CD4-positive, alpha-beta T cell treated with Interleukin-17A for 4 hours (primary cell): Measurements from ENCODE around the gene CAST.
"Not testable (repeated sequence)": the region's sequence is repeated elsewhere in the genome, so short reads cannot be mapped to it uniquely, and the experiment has no call there.

Experiments used
- DNase-seq: peaks from one replicate; pipeline ENCODE4 v3.0.0-alpha.2; 2020; ENCODE audit warnings: mixed read lengths

Gene CAST

DNA sequence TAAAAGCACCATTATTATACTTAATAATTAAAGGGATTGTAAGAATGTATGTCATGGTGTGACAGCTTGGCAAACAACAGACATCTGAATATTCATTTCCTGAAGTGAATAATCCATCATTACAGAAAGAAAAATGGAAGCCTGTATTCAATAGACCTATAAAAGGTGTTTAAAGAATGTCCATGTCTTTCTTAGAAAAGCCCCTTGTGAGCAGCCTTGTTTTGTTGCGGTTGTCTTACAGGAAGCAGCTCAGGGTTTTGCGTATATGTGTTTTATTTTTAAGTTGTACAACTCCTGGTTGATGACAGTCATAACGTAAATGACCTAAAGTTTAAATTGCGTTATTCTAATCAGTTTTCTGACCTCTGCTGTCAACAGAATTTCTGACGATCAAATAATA lies 53.8 kb downstream of the CAST start:
- no peak for DNase-seq

DNA sequence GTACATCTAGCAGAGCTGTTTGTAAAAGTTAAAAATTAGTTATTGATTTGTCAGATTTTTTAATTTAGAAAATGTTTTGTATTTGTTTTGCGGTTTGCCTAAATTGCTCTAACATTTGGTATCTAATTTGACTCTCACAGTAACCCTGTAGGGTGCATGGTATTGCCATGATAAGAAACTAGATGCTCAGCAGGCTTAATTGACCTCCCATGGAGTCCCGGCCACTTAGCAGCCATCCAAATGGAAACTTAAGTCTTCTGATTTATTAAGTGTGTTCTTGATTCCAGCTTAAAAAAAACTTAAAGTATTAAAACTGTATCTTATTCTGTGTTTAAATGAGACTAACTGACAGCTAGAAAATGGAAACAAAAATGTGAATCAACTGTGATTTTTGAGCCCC lies 54.5 kb downstream of the CAST start:
- DNase-seq: no peak

DNA sequence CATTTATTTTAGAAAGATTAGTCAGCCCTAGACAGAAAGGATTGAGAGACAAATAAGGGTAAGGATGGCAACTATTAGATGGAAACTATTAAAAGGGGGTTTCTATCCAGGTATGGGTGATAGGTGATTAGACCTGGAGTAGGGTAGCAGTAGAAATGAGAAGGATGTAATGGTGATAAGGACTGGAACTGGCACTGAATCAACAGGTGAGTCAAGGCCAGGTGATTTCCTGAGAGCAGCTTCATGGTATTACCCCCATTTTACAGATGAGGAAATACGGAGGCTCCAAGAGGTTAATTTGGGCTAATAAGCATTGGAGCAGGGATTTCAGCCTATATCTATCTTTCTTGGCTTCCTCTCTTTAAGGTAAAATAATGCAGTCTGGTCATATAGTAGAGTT lies 55.7 kb downstream of the CAST start:
- DNase-seq: no peak

DNA sequence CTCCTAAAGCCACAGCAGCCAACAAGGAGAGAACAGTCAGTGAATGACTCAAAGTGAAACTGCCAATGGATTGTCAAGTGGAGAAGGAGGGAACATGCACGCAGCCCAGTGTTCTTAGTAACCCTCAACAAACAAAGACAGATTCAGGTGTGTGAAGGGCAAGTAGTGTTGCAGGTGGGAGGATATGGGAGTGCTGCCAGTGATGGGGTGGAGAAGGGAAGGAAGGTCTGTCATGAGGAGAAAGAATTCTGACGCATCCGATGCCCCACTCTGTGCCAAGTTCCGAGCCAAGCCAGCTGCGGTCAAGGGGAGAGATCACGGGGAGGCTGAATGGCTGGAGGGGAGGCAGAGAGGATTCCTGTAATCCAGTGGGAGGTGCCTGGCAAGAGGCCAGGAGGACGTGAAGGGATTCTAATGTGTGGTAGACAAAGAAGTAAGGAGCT lies 56.5 kb downstream of the CAST start:
- DNase-seq: no peak

DNA sequence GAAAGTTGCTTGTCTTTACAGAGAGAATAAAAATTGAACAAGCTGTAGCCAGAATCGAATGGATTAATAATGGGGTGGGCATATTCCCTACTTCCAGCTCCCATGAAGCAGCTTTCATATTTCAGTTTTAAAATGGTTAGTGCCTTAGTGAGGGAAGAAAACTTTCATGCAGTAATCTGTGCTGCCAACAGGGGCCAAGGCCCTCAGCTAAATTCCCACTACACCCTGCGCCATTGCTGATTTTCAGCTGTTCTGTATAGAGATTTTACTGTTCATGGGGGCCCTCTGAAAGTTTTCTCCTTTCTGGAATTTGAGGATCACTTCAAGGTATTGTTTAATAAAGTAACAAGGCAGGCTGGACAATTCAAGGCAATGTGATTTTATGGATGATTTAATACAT lies 58.2 kb downstream of the CAST start:
- DNase-seq: no peak

DNA sequence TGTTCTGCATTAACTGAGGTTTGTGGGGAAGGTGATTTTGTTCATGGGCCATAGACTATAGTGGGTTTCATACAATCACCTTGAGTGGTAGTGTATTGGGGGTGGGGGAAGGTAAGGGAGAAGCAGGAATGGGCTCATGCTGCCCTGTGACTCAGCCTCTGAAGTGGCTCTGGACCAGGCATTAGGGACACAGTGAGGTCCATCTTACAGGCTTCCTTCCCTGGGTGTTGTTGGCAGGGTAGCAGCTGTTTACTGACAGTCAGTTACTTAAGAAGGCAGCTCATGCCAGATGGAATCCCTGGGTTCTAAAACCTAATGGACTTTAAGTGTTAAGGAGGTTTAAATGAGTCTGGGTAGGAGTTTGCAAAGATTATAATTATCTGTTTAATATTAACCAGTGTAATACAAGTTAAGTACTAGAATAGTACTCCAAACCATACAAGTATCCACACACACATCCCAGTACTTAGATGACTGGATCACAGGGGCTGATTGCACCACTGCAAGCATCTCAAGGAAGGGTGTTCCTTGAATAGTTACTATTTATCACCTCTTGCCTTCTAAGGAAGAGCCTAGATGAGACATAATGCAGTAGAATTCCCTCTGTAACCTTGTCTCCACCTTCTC lies 59.3 kb downstream of the CAST start:
- no peak for DNase-seq

DNA sequence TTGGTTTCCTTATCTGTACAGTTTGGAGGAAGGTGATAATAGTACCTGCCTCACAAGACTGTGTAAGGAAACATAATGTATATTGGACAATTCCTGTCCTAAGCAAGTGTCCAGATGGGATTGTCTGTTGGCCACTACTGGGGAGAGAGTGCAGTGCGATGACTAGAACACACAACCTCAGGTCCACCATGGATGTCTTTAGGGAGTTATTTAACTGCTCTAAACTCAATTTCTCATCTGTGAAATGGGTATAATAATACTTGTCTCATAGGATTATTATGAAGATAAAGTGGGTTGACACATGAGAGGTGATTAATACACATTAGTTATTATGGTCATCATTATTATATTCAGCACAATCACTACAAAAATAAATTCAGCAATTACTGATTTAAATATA lies 63.1 kb downstream of the CAST start:
- no peak for DNase-seq

DNA sequence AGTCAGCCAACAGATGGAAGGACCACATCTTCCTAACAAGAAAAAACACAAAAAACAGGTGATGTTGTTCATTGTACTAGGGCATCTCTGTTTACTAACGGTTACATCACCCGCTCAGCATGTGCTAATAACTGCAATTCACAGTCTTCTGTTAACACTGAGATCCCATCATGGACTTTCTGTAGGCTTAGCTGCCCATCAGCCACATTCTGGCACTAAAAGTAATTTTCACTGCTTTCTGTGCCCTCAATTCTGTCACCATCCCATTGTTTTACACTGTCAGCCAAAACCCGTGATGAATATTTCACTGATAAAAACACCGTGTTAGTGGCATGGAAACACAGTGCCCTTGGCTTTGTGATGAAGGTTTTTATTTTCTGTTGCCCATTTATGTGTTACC lies 64.6 kb downstream of the CAST start:
- no peak for DNase-seq

DNA sequence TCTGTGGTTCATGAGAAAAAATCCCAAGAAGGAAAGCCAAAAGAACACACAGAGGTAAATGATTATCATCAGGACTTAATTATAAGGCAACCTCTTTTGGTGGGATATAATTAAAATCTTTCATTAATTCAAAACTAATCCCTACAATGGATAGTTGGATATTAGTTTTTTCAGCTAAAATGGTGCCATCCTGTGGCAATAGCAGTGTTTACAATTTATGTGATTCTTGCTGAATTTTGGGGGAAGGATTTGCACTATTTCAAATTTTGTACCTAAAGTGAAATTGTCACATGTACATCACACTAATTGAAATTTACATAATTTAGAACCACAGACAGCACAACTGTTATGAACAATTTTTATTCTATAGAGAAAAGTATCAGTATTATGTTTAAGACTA lies 67.0 kb downstream of the CAST start:
- no peak for DNase-seq

DNA sequence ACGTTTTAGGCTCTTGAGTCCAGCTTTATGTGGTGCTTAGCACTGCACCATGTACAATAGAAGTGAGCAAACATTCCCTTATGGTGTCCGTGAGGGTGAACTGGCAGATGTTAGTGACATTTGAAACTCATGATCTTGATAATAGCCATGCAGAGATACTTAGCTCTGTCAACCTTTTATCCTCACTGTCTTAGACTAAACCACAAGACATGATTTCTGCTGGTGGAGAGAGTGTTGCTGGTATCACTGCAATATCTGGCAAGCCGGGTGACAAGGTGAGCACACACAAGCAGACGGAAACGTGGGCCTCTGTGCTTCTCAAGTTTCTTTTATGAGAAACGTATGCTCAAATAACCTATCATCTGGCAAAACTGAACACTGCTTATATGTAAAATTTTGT lies 68.4 kb downstream of the CAST start:
- no peak for DNase-seq

DNA sequence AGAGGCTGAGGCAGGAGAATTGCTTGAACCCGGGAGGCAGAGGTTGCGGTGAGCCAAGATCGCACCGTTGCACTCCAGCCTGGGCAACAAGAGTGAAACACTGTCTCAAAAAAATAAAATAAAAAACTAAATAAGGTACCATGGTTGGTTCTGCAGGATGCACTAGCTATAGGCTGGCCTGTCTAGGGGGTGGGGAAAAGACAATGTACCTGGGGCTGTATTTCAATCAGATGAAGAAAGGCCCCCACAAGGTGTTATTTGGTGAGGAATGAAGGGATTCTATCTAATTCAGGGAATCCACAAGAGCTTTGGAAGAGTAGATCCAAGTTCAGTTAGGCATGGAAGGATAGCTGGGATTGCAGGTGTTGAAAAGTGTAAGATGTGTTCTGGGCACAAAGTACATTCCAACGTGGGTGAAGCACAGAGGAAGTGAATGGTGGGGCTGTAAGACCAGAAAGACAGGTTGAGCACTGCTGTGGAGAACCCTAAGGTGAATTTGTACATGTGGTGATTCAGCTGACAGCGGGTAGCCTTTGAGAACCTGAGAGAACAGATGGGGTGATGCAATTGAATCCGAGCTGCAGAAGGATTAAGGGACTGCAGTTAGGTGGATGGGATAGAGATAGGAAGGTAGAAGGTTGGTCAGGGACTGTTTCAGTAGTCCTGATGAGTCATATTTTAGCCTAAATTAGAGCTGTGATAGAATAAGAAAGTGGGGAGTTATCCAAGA lies 71.8 kb downstream of the CAST start:
- DNase-seq: no peak

DNA sequence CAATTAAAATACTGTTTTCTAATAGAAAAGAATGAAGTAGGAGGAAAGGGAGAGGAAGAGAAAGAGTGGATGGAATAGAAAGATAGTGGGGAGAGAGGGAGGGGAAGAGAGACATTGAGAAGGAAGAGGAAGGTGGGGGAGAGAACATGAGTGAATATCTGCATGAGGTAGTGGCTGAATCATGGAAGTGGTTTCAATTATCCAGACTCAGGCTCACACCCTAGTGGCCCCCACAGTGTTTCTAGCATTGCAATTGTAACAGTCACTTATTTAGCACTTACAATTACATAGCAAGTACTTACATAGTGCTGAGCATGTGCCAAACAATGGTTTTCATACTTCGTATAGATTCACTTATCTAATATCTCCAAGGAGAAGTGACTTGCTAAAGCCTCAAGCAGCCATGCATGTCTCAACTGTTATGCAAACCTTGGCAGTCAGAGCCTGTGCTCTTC lies 72.7 kb downstream of the CAST start:
- DNase-seq: no peak

DNA sequence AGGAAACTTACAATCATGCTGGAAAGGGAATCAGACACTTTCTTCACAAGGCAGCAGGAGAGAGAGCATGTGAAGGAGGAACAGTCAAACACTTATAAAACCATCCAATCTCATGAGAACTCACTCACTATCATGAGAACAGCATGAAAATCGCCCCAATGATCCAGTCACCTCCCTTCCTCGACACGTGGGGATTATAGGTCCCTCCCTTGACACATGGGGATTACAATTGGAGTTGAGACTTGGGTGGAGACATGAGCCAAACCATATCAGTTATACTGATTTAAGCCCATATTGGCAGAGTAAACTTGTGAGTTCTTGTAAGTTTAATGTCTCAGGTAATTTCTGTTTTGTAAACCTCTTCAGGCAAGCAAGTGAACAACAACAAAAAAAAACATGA lies 74.8 kb downstream of the CAST start:
- DNase-seq: no peak

DNA sequence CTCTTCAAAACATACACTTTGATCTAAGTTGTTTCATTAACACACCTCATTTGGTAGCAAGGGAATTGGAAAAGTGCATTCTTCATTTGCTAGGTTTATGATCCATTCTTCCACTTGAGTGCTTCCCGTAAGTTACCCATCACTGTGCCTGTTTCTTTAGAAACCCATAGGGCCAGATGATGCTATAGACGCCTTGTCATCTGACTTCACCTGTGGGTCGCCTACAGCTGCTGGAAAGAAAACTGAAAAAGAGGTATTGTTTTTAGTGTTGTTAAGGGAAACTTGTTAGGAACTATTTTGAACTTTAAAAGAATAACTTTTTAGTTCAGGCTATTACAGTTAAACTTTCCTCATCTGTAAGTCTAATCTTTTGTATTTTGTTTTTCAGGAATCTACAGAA lies 78.9 kb downstream of the CAST start:
- no peak for DNase-seq

DNA sequence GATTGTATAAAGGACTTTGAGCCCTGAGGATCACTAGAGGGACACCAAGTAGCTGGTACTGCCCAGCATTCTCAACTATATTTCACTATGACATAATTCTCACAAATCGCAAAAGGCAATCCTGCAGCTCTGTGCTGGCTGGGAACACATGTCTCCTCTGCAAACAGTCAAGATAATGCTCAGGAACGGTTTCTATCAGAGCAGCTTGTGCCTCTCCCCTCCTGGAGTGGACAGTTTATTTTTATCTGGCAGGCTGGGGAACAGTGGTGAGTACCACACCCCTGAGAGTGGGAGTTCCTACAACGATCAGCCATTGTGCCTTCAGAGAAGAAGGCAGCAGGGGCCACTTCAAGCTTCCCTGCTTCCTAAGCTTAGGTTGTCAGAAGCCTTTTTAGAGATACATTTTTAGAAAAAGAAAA lies 79.7 kb downstream of the CAST start:
- DNase-seq: no peak

DNA sequence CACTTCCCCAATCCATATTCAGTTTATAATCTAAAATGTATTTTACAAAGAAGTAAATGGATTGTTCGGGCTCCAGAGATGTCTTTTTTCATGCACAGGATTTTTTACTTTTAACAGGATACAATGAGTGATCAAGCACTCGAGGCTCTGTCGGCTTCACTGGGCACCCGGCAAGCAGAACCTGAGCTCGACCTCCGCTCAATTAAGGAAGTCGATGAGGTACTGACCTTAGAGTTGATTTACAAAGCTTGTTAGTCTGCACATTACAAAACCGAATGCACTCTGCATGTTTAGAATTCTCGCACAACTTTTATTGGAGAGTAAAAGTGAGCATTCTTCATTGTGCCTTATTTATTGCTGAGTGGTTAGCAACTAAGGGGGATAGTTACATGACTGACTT lies 80.4 kb downstream of the CAST start:
- DNase-seq: no peak

DNA sequence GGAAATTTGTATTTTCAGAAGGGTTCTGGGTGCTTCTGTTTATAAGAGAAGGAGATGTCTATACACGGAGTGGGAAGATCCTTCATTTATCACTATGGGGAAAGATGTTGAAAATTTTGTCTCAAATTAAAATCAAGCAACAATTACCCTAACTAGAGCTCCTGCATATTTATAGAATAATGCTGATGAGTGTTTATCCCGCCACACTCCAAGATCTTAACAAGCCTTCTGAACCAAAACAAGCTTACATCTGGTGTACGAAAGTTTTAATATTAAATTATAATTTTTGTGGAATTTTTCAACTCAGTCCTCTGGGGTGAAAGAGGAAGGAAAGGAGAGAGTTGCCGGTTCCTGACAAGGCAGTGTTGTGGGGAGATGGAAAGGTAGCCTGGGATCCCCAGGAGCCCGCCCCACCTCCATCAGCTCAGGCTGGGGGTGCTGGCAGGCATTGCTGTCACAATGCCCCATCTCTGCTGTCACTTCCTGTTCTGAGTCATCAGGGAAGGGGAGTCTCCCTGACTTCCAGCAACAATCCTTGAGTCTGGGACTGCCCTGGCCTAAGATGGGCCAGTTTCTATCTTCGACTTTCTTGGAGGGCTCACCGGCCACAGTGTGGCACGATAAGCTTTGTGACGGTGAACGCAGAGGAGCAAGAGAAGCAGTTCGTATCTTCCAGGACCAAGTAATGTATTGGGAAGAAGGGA lies 81.0 kb downstream of the CAST start:
- no peak for DNase-seq

DNA sequence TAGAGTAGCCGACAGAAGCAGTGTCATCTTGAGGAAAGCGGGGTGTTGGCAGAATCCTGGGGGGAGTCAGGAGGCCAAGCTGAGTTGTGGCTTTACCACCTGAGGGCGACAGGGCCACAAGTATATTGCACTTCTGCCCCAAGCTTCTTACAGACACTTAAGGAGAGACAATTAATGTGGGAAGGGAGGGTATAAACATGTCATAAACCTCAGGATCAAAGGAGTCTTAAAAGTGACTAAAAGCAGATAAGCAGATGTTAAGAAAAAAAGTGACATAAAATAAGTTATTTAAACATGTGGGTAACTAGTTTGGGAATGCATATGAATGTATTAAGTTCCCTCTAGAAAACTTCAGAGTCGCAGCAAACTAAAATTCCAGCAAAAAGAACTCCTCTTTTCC lies 81.6 kb downstream of the CAST start:
- DNase-seq: no peak

DNA sequence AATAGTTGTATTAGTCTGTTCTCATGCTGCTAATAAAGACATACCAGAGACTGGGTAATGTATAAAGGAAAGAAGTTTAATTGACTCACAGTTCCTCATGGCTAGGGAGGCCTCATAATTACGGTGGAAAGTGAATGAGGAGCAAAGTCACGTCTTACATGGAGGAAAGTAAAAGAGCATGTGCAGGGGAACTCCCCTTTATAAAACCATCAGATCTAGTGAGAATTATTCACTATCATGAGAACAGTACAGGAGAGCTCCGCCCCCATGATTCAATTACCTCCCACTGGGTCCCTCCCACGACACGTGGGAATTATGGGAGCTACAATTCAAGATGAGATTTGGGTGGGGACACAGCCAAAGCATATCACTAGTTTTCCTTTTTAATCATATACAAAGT lies 82.0 kb downstream of the CAST start:
- not testable (repeated sequence) for DNase-seq

DNA sequence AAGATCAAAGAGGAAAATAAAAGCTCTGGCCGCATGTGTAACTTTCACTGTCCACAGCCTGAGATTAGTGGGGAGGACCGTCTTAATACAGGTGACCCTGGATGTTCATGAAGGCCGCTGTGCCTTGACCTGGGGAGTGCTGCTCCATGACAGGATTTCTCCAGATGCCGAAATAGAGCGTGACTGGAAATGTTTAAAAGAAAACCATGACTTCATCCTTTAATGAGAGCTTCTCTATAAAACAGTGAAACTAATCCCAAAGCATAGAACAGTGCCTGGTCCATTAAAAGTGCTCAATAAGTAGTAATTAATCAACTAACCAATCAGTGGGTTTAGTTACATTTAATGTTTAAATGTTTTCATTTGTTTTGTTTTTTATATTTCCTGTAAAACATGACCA lies 82.8 kb downstream of the CAST start:
- no peak for DNase-seq

DNA sequence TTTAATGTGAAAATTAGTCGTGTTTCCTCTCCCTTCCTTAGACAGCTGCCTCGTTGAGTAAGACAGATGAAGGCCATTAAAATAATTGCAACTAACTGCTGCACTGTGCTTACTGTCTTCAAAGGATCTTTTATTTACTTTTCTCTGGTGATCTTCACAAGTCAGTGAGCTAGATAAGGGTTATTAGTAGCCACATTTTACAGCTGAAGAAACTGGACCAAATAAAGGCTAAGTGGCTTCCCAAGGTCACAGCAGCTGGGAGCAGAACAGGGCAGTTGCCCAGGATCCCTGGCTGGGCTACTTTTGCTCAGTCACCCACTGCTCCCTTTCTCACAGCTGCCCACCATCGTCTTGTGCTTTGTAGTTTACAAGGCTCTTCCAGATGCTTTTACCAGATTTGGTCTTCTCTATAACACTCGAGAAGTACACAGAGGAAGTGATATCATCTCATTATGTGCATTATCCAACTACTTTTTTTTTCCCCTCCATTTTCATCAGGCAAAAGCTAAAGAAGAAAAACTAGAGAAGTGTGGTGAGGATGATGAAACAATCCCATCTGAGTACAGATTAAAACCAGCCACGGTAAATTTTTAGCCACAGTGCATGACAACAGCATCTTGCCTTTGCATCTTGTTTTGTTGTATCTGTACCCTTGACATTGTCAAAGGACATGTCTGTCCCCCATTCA lies 83.8 kb downstream of the CAST start:
- no peak for DNase-seq

DNA sequence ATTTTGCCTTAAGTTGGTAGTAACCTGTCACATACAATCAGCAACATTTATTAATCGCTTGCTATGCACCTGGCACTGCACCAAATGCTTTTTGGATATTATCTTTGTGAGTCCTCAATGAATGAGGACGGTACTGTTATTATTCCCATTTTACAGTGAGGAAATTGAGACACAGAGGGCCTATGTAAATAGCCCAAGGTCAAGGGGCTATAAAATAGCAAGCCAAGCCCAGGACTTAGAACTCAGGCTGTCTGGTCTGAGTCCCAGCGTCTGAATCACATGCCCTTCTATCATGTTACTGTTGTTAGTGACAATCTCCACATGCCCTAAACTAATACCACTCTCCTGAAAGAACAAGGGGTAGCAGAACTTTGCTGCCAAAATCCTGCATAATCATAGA lies 85.5 kb downstream of the CAST start:
- no peak for DNase-seq

DNA sequence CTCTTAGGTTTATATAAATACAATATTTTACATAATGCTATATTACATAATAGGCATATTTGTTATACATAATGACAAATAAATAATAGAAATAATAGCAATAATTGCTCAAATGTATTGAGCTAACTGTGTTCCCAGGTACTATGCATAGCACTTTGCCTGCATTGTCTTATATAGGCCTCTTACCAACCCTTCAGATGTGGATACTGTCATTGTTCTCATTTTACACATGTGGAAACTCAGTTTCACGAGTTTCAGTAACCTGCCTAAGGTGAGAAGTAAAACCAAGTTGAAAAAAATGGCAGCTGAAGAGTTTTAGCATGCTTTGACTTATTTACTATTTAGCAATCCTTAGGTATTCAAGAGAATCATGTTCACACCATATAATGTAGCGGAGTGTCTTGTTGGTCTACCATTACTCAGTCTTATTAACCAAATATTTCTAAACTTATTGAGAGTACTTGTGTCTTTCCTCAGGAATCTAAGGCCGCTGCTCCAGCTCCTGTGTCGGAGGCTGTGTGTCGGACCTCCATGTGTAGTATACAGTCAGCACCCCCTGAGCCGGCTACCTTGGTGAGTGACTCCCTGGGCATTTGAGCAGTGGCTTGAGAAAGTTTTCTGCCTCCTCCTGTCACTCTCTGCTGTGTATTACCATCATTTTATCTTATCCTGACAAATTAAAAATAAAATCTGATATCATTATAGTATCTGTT lies 88.1 kb downstream of the CAST start:
- no peak for DNase-seq
